Breast epithelium (tissue), 4 donors: ENCODE measurements around the gene KCNMB1. TPM values are rescaled to one million over a fixed set of nuclear protein-coding genes. Genes with fewer than 3 reads are reported as not detected.
A peak's percentile ranks its signal among the peaks of the same experiment; 100 is the strongest.

Experiments
- DNase-seq, 2 donors: peaks; one replicate each; pipeline ENCODE4 v3.0.0-alpha.2; 2019; ENCODE audit warnings: low spot score in 2 of 2
- H3K27ac ChIP-seq, 2 donors: fragments of 200-600 bp; sonication (generic) in 1 of 2; one replicate each; pipeline ENCODE4 v1.5.1; 2016 to 2019; ENCODE audit warnings: mild to moderate bottlenecking in 1 of 2
- H3K27me3 ChIP-seq, 2 donors: fragments of 200-600 bp; sonication (generic) in 1 of 2; one replicate each; pipeline versions ENCODE4 v1.5.1 to v1.6.0; 2017 to 2019; ENCODE audit warnings: control low read depth in 1 of 2, mild to moderate bottlenecking in 1 of 2
- H3K36me3 ChIP-seq: fragments of 200-600 bp; one replicate; pipeline ENCODE4 v1.5.1; 2019
- H3K4me1 ChIP-seq, 2 donors: fragments of 200-600 bp; sonication (generic); one replicate each; pipeline ENCODE4 v1.5.1; 2016 to 2019; ENCODE audit warnings: control low read depth in 1 of 2
- H3K4me3 ChIP-seq, 3 donors: fragments of 200-600 bp; sonication (generic); 1 replicate in 2 of 3; 2 replicates in 1 of 3; pipeline ENCODE4 v1.5.1; 2016 to 2019; ENCODE audit warnings: mild to moderate bottlenecking in 3 of 3, moderate library complexity in 2 of 3
- H3K9me3 ChIP-seq, 2 donors: fragments of 200-600 bp; sonication (generic) in 1 of 2; one replicate each; pipeline ENCODE4 v1.5.1; 2016 to 2019; ENCODE audit warnings: control low read depth in 1 of 2
- CTCF ChIP-seq, 3 donors: fragments of 450-650 bp; IDR thresholded peaks; one replicate each; pipeline ENCODE4 v1.5.1; 2016 to 2017; ENCODE audit warnings: antibody characterized with exemption in 3 of 3, mild to moderate bottlenecking in 3 of 3, moderate library complexity in 3 of 3
- POLR2A ChIP-seq: fragments of 450-650 bp; IDR thresholded peaks from one replicate; pipeline ENCODE4 v1.6.1; 2016; ENCODE audit warnings: antibody characterized with exemption, mild to moderate bottlenecking, moderate library complexity
- POLR2AphosphoS5 ChIP-seq, 3 donors: sonication (generic); formaldehyde crosslinking; IDR thresholded peaks; one replicate each; pipeline ENCODE4 v1.6.1; 2017; ENCODE audit warnings: antibody characterized with exemption in 3 of 3
- intact Hi-C: fragments of 100-400 bp; cut with DNase I; formaldehyde crosslinking; loops from one replicate; pipeline ENCODE4 v1.15.1; 2023; ENCODE audit warnings: low total_unique reads
- total RNA-seq, 3 donors: library from RNA; depleted of rRNA; stranded (reverse); fragments of >200 nt; gene quantifications; one replicate each; pipeline ENCODE4 v1.1.0, GENCODE V29; 2016

The KCNMB1 gene
- total RNA-seq, 3 donors from 2014 or later, result 0.16 to 6.6 (median 5.1) TPM

GRCh38 chr5:170360709-170361108 is 28.5 kb downstream of the KCNMB1 start:
- no peak for DNase-seq
- TF ChIP-seq POLR2AphosphoS5 (IDR thresholded peaks at IDR 0.05) (no peak), POLR2A (no peak), CTCF (IDR thresholded peaks at IDR 0.05) (no peak)

GRCh38 chr5:170357955-170358444 is 31.2 kb downstream of the KCNMB1 start:
- Histone ChIP-seq H3K36me3 (no peaks in the 10 kb centered on the region), H3K9me3 (no peaks in the 10 kb centered on the region), H3K27ac (peak overlapping the region; percentile 12 to 49), H3K4me1 (no peaks in the 10 kb centered on the region), H3K4me3 (no peak overlapping the region), H3K27me3 (no peaks in the 10 kb centered on the region)
- peak in 1 of 2 donors; percentile 79 for DNase-seq
- intact Hi-C loops, result no loop called here
- TF ChIP-seq POLR2AphosphoS5 (IDR thresholded peaks at IDR 0.05) (peak in 1 of 3 donors; percentile 12), CTCF (IDR thresholded peaks at IDR 0.05) (no peak)

More at GRCh38 chr5:170360709-170361108, 28.5 kb downstream of the KCNMB1 start:
- no peaks in the 10 kb centered on the region for H3K36me3 ChIP-seq
- peak overlapping the region in 1 of 2 donors; percentile 12 for H3K27ac ChIP-seq
- no peaks in the 10 kb centered on the region for H3K9me3 ChIP-seq
- no peaks in the 10 kb centered on the region for H3K27me3 ChIP-seq
- H3K4me3 ChIP-seq, result no peak overlapping the region
- intact Hi-C loops, result no loop called here
- H3K4me1 ChIP-seq, result no peaks in the 10 kb centered on the region

GRCh38 chr5:170355601-170356098 is 33.5 kb downstream of the KCNMB1 start:
- no peaks in the 10 kb centered on the region for H3K27me3 ChIP-seq
- no peaks in the 10 kb centered on the region for H3K4me1 ChIP-seq
- no peaks in the 10 kb centered on the region for H3K36me3 ChIP-seq
- no peak for DNase-seq
- H3K27ac ChIP-seq, result peak overlapping the region in 1 of 2 donors; percentile 32
- TF ChIP-seq CTCF (IDR thresholded peaks at IDR 0.05) (no peak), POLR2AphosphoS5 (IDR thresholded peaks at IDR 0.05) (no peak)
- intact Hi-C loops, result no loop called here
- H3K9me3 ChIP-seq, result no peaks in the 10 kb centered on the region
- H3K4me3 ChIP-seq, result no peak overlapping the region

GRCh38 chr5:170353961-170354360 is 35.2 kb downstream of the KCNMB1 start:
- Histone ChIP-seq H3K4me3 (peak overlapping the region; percentile 3 to 37 (median 16)), H3K9me3 (no peaks in the 10 kb centered on the region), H3K27me3 (no peaks in the 10 kb centered on the region), H3K4me1 (no peaks in the 10 kb centered on the region), H3K27ac (peak overlapping the region in 1 of 2 donors; percentile 9), H3K36me3 (no peaks in the 10 kb centered on the region)
- DNase-seq, result no peak
- intact Hi-C loops, result no loop called here
- TF ChIP-seq POLR2AphosphoS5 (IDR thresholded peaks at IDR 0.05), result no peak
- no peak for TF ChIP-seq CTCF (IDR thresholded peaks at IDR 0.05)
- no peak for TF ChIP-seq POLR2A

- Histone ChIP-seq H3K4me3 (peak overlapping the region; percentile 3 to 37 (median 16)), H3K4me1 (no peaks in the 10 kb centered on the region), H3K27ac (peak overlapping the region in 1 of 2 donors; percentile 48), H3K27me3 (no peaks in the 10 kb centered on the region), H3K36me3 (no peaks in the 10 kb centered on the region), H3K9me3 (no peaks in the 10 kb centered on the region)
- DNase-seq, result no peak
- no peak for TF ChIP-seq POLR2A
- intact Hi-C loops, result no loop called here
Observed at GRCh38 chr5:170353011-170353761, 36.0 kb downstream of the KCNMB1 start.
